Measurements from ENCODE around the gene ATRNL1.

DNA sequence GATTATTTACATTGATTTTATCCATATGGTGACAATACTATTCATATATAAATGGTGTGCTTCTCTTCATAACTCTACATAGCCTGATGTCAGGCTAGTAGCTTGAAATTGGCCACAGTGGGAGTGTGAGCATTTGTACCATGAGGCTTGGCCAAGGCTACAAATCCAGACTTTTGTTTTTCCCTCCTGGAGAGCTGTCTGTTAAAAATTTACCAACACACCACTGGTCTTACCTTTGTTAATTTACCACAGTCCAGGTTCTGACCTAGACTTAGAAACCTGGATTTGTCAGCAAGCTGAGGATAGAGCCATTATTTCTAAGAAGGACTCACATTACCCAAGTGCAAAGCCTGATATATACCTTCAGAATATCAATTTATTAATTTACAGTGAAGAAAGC is 45.5 kb upstream of the ATRNL1 start:
- TF ChIP-seq ZNF274 (IDR thresholded peaks at IDR 0.05; ENCODE audit: low read depth, low read length) (no peak), YY1 (IDR thresholded peaks at IDR 0.05; ENCODE audit: insufficient read depth, insufficient read length) (no peak), SUZ12 (IDR thresholded peaks at IDR 0.05; ENCODE audit: extremely low read depth, insufficient read depth, insufficient read length) (no peak)

Measured in NT2/D1 (cell line).